ENCODE results near the gene KAT2A.

Gene KAT2A

GRCh38 chr17:42127414-42127813 is 6.2 kb upstream of the KAT2A start:
- no peak overlapping the region for H3K4me3 ChIP-seq (ENCODE audit: low read length)
- TF ChIP-seq ZNF274 (IDR thresholded peaks at IDR 0.05; ENCODE audit: low read depth, low read length) = no peak

GRCh38 chr17:42126836-42127235 is 5.7 kb upstream of the KAT2A start:
- TF ChIP-seq ZNF274 (IDR thresholded peaks at IDR 0.05; ENCODE audit: low read depth, low read length) = no peak
- no peak overlapping the region for H3K4me3 ChIP-seq (ENCODE audit: low read length)

- TF ChIP-seq ZNF274 (IDR thresholded peaks at IDR 0.05; ENCODE audit: low read depth, low read length) = no peak
- H3K4me3 ChIP-seq (ENCODE audit: low read length) = no peak overlapping the region
These were observed 4.4 kb upstream of the KAT2A start for GRCh38 chr17:42125565-42125964.

- TF ChIP-seq ZNF274 (IDR thresholded peaks at IDR 0.05; ENCODE audit: low read depth, low read length) = no peak
- H3K4me3 ChIP-seq (ENCODE audit: low read length) = no peak overlapping the region
These were observed 3.1 kb upstream of the KAT2A start for GRCh38 chr17:42124256-42124655.

- no peak for TF ChIP-seq ZNF274 (IDR thresholded peaks at IDR 0.05; ENCODE audit: low read depth, low read length)
- no peak within 1 kb of the TSS for H3K4me3 ChIP-seq (ENCODE audit: low read length)
These were observed 1.5 kb upstream of the KAT2A start, which contains the start of gene HSPB9 for GRCh38 chr17:42122371-42123303. HSPB9 (plus strand) TSS chr17:42122804; CDS start chr17:42122851, 47 bp downstream.

- H3K4me3 ChIP-seq (ENCODE audit: low read length) = peak overlapping the region; percentile 14; the same call in 1 of the 2 replicates
- TF ChIP-seq ZNF274 (IDR thresholded peaks at IDR 0.05; ENCODE audit: low read depth, low read length) = no peak
These were observed 902 bp downstream of the KAT2A start for GRCh38 chr17:42120161-42120769.

- no peak overlapping the region for H3K4me3 ChIP-seq (ENCODE audit: low read length)
- no peak for TF ChIP-seq ZNF274 (IDR thresholded peaks at IDR 0.05; ENCODE audit: low read depth, low read length)
These were observed 1.9 kb downstream of the KAT2A start for GRCh38 chr17:42119301-42119700.

GRCh38 chr17:42118545-42118944 is 2.6 kb downstream of the KAT2A start:
- no peak overlapping the region for H3K4me3 ChIP-seq (ENCODE audit: low read length)
- no peak for TF ChIP-seq ZNF274 (IDR thresholded peaks at IDR 0.05; ENCODE audit: low read depth, low read length)

- no peak for TF ChIP-seq ZNF274 (IDR thresholded peaks at IDR 0.05; ENCODE audit: low read depth, low read length)
- H3K4me3 ChIP-seq (ENCODE audit: low read length) = no peak overlapping the region
These were observed 3.0 kb downstream of the KAT2A start for GRCh38 chr17:42118126-42118510.

- no peak overlapping the region for H3K4me3 ChIP-seq (ENCODE audit: low read length)
- no peak for TF ChIP-seq ZNF274 (IDR thresholded peaks at IDR 0.05; ENCODE audit: low read depth, low read length)
These were observed 3.6 kb downstream of the KAT2A start for GRCh38 chr17:42117397-42118125.

GRCh38 chr17:42116705-42117396 is 4.3 kb downstream of the KAT2A start:
- H3K4me3 ChIP-seq (ENCODE audit: low read length) = no peak overlapping the region
- TF ChIP-seq ZNF274 (IDR thresholded peaks at IDR 0.05; ENCODE audit: low read depth, low read length) = no peak

GRCh38 chr17:42114118-42114517 is 7.0 kb downstream of the KAT2A start:
- no peak for TF ChIP-seq ZNF274 (IDR thresholded peaks at IDR 0.05; ENCODE audit: low read depth, low read length)
- no peak overlapping the region for H3K4me3 ChIP-seq (ENCODE audit: low read length)

GRCh38 chr17:42113293-42114069 is 7.7 kb downstream of the KAT2A start:
- no peak for TF ChIP-seq ZNF274 (IDR thresholded peaks at IDR 0.05; ENCODE audit: low read depth, low read length)

More at GRCh38 chr17:42113293-42114069, 7.7 kb downstream of the KAT2A start:
- H3K4me3 ChIP-seq (ENCODE audit: low read length) = no peak overlapping the region
